OCI-LY1 (cell line): ENCODE measurements around the gene FHOD3.

ENCODE experiments used
- CTCF ChIP-seq: fragments of 200-600 bp; sonication (generic), shearing (Covaris generic); IDR thresholded peaks from 2 replicates; pipeline ENCODE4 v1.5.1; 2017; ENCODE audit warnings: mild to moderate bottlenecking, antibody characterized with exemption, low read length, moderate library complexity, mixed read lengths
- EZH2 ChIP-seq: fragments of 200-600 bp; sonication (generic), shearing (Covaris generic); IDR thresholded peaks from 2 replicates; pipeline ENCODE4 v1.8.0; 2017; ENCODE audit warnings: borderline replicate concordance, mixed run types, mild to moderate bottlenecking, antibody characterized with exemption, low read length, moderate library complexity, mixed read lengths

- TF ChIP-seq CTCF = no peak
- no peak for TF ChIP-seq EZH2
Observed at GRCh38 chr18:36724591-36725001, 427.1 kb downstream of the FHOD3 start.
